ENCODE data around the gene LAMA2.

Gene LAMA2

DNA sequence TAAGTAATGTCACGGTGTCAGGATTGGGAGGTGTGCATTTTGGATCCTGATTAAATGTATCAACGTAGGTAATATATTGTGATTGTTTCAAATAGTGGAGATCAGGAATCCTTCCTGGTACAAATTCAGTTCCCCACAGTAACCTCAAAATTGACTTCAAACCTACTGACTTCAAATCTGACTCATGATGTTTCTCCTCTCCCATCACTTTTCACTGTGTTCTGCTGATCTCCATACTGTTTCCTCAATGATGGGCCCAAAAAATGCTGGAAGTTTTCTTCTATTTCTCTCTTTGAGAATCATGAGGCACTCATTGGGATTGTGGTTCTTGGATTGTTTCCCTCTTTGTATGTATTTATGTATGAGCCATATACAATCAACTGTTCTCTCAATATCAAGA is 35.9 kb downstream of the LAMA2 start:
- DNase-seq = no peak

DNA sequence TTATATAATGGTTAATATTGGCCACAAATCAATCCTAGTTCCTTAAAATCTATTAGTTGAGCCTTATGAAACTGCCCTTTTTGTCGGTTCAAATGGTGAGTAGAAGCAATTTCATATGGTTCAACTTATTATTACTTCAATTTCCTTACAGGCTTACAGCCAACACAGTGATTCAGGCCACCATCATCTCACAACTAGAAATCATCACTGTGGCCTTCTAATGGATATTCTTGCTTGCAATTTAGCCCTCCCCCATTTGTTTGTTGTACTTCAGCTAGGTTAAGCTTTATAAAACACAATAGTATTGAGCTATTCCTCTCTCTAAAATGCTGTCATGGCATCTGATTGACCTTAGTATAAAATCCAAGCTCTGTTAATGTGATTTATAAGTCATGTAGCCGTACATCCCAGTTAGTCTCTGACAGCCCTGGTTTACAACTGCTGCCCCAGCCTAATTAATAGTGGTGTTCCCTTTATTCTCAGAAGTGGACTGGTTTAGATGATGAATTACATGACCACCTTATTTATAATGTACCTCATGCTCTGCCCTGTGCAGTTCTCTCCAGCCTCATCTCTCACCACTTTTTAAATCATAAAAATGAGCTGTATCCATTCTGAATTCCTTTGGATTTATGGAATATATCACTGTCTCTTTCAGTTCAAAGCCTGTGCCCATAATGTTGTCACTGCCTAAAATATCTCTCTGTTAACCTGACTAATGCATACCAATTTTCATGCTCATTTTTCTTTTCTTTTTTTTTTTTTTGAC is 36.7 kb downstream of the LAMA2 start:
- DNase-seq = no peak

DNA sequence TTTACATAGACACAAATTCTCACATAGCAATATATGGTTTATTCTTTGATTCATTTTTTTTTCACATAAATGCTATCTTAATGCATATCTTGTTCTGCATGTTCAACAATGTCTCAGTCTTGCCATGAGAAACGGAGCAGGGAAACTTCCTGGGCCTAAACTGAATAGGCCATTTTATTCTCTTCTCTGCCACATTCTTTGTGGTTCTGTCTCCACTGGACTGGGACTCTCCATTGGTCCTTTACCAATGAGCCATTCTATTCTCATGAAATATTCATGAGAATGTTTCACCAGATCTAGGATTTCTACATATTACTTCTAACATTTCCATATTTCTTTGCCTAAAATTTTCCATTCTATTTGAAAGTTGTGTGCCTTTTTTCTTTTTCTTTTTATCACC is 42.8 kb downstream of the LAMA2 start:
- no peak for DNase-seq

DNA sequence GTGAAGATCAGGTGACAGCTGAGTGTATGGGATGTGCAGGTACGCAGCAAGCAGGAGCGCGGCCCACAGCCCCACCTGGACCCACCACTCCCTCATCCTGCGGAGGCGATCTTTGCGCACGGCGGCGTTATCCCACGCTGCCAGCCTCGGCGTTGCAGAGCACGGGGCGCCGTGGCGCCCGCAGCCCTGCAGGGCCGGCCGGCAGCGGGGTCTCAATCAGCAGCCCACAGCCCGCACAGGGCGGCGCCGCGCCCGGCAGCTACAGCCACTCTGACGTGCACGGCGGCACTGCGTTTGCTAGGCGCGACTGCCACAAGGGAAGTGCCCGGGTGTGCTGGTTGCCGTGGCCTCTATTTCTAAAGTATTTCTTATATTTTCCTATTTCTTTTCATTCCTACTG is 46.9 kb downstream of the LAMA2 start:
- DNase-seq = no peak

DNA sequence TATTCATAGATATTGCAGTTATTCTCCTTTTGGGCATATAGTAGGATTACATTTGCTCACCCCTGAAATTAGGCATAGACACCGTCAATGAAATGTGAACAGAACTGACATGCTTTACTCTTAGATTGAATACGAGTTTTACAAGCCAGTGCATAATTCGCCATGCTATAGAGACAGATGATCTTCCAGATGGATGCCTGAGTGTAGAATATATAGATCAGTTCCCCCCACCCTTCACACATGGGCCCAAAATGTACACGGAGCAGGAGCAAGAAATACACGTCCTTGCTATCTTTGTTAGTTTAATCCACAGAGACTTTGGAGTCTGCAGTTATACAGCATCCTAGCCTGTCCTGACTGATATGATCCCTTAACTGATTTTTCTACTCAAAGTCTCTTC is 47.4 kb downstream of the LAMA2 start:
- no peak for DNase-seq

DNA sequence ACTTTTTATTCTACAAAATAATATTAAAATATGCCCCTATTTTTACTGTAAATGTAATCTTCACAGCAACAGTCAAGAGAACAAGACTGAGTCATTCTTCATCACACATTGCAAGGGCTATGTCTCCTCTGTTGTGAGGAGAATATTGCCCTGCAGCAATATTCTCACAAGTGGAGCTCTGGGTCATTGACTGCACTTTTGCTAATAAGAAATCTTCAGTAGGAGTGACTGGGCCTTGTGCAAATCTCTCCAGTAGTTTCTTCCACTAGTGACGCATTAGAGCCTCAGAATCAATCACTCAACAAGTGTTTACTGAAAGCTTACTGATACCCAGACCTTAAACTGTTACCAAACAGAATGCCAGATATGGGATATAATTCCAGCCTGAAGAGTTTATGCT is 49.1 kb downstream of the LAMA2 start:
- DNase-seq = no peak

DNA sequence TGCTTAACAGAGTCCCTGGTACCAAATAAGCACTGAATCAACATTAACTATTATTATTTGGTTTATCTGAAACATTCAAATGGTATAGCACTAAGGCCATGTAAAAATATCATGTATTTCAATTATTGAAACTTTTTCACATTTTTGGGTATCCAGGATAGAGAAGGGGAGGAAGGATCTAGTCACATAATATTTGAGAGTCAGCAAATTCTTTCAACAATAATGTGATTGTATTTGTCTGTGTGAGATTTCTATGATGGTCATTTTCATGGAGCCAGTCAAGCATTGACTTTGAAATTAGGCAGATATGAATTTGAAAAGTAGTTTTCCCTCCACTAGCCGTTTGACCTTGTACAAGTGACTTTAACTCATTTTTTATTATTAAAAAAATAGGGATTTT is 67.9 kb downstream of the LAMA2 start:
- no peak for DNase-seq

DNA sequence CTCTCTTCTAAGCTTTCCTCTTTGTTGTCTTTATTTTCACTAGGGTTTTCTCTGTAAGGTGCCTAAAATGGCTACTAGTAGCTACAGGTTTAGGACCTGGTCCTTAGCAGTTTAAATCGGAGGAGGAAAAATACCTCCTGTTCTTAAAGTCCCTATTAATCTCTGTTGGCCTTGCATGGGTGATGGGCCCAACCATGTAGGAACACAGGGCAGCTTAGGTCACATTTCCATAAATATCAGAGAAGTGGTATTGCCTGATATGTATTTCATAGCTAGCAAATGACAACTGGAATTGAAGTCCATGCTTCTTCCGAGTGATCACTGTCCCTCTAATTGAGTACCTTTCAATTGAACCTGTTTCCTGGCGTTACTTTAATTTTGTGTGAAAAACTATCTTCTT is 70.0 kb downstream of the LAMA2 start:
- no peak for DNase-seq

DNA sequence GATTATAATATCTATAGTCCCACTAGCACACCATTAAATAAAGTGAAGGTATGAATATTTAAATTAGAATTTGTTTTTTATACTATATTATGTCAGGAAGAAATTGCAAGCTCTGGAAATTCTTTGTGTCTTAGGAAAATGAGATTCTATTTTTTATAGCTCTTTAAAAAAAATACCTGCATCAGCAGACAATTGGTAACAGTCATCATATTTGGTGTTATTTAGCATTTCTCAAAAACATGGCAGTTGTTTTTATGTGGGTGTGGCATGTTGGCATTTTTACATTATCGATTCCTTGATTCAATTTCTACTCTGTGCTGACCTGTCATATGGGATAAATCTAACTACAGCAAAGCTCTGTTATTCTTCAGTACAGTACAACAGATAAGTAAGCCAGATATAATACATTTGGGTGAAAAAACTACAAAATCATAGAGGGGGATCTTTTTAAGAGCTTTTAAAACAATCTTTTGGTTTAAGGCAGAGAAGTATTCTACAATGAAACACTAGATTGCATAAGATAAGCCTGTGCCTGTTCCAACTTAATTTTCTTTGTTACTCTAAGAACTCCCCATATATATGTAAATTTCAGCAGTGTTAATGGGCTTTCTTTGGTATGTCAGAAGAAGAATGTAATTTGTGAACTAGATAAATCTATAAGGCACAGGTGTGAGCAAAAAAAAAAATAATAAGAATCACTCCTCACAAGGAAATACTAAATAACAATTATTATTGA is 71.5 kb downstream of the LAMA2 start:
- no peak for DNase-seq

DNA sequence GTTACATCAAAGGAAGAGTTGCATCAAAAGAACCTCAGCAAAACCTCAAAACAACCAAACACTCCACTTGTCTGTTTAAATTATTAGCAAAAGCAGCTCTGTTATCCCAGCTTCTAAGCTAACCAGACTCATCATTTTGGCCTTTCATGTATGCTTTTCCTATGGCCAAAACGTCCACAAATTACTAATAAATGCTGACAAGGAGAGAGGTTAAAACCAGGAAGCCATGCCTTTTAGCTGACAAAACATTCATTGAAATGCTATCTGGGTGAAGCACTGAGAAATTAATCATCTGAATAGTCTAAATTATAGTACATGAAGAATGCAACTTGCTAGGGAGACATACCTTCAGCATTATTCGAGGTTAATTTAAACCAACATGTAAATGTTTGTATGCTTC is 80.6 kb downstream of the LAMA2 start:
- DNase-seq = no peak

DNA sequence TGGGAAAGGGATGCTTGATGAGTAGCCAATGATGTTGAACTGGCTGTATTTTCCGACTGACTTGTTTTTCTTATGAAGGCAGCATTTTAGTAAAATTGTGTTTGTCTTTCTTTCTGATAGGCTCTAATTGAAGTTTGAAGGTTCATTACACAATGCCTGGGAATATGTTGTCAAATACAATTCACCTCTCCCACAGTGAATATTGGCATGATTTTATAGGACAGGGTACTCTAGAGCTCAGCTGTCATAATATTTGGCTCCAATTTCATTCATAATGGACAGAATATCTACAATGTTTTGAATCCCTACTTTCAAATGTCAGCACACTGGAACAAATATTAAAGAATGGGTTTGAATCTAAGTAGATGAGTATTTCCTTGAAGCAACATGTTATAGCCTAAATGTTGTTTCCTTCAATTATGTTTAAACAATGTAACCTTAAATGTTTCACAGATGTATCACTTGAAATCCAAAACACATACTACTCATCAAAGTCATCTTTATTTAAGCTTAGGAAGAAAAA is 81.4 kb downstream of the LAMA2 start:
- no peak for DNase-seq

DNA sequence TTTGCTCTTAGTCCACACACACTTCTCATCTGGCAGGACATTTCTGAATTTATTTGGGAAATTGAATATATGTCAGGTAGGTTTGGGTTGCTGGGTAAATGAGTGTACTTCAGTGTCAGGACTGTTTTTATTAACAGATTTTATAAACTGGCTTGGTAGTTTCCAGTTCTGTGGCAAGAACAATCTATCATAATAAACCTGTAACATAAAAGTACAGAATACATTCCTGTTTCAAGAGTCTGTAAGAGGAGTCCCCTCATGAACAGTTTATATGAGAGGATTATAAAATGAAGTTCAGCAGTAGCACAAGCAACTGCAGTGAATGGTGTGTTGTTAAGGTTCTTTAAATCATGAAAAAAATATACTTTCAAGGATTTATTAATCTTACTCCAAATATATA is 81.8 kb downstream of the LAMA2 start:
- no peak for DNase-seq

DNA sequence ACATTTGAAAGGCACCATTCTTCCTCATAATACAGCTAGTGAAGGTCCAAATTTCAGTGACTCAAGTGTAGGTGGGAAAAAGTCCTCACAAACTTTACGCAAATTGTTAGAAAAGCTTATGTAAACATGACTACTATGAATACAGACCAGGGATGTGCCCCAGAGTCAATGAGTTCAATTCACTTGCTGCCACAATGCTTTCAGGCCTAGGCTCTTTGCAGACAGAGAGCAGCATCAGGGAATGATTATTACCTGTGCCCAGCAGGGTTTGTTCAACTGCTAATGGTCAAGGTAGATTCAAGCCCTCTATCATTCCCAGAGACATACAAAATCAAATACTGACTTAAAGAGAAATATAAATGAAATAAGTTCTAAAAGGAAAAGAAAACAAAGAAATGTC is 84.0 kb downstream of the LAMA2 start:
- no peak for DNase-seq

DNA sequence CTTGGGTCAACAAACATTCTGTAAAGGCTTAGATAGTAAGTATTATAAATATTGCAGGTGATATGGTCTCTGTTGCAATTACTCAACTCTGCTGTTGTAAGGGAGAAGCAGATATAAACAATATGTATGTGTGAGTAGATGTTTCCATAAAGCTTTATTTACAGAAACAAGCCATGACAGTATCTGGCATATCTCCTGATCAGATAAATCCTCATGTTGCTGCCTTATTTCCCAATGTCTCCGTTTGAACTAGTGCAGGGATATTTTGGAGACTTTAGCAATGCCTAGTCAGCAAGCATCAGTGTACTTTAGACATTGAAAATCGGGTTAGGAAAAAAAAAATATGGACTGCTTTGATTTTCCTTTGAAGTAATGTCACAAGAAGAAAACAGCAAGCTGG is 96.1 kb downstream of the LAMA2 start:
- DNase-seq = no peak

DNA sequence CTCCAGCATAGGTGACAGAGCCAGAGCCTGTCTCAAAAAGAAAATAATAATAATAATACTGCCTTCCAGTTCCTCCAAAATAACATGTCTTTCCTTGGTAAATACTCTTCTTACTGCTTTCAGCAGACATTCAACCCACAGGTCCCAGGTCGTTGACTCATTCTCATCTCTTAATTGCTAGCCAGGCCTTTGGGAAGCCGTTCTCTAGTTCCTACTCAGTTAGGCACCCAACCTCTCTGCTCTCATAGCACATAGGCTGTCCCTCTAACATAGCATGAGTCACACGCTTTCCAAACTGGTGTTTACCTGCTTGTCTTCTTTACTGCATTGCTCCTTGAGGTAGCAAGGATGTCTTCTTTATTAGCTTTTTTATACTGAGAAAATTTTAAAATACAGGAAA is 98.8 kb downstream of the LAMA2 start:
- no peak for DNase-seq

DNA sequence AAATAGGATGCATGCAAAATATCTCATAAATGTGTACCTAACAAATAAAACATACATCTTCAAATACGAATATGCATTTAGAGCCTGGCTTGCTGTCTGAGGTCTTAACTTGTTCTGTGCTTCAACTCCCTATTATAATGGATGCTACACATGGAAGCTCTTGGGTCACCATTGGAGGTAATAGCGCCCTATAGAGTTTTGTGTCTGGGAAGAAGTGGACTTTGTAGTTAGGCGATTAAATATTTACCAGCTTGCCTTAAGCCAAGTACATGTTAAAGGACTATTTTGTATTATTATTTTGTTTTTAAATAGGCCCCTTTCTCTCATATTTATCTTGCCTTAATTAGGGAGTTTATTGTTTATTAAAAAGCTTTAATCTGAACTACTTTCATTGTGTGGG is 107.4 kb downstream of the LAMA2 start:
- DNase-seq = no peak

DNA sequence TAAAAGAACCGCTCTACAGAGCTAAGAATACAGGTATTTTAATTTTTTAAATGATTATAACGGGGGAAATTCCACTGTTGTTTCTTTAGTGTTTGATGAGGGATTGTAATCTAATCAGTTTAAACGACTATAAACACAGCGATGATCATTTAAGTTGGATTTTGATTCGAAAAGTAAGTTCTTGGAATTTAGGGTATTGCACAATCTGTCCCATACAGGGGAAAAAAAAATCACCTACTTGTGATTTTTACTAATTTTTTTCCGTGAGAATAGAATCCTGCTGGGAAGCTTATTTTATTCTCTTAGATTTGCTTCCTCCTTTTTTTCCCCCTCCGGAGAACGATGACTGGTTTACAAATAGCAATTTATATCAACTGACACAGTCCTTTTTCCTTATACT is 108.0 kb downstream of the LAMA2 start:
- DNase-seq = no peak

DNA sequence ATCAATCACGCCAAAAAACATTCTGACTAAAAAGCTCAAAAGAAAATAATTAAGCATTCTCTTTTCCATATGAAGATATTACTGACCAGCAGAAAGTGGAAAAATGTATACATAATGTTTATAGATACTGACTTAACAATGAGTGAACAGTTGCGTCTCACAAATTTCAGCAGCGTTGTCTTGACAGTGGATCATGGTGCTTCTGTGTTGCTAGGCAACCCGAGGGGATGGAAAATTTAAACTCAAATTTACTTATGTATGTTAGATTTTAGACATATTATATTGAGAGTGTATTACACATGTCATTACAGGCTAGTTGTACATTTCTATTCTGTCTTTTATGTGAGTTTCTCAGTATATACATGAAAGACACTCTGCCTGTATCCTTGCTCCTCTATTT is 110.2 kb downstream of the LAMA2 start:
- DNase-seq = no peak

DNA sequence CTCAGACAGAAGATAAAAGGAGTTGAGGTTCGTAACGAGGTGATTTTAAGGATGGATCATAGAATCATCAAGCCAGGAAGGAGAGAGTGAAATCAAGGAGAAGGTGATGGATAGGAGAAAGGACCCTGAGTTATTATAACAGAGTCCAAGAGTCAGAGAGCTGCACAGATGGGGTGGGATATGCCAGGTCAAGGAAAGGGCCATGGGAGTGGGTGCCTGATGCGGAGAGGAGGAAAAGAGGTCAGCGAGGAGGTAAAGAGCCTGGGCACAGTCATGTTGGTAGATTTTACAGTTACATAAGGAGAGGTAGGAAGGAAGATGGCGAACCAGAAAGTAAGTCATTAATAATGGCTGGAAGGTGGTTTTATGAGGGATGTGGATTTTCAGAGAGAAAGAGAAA is 114.9 kb downstream of the LAMA2 start:
- DNase-seq = no peak

DNA sequence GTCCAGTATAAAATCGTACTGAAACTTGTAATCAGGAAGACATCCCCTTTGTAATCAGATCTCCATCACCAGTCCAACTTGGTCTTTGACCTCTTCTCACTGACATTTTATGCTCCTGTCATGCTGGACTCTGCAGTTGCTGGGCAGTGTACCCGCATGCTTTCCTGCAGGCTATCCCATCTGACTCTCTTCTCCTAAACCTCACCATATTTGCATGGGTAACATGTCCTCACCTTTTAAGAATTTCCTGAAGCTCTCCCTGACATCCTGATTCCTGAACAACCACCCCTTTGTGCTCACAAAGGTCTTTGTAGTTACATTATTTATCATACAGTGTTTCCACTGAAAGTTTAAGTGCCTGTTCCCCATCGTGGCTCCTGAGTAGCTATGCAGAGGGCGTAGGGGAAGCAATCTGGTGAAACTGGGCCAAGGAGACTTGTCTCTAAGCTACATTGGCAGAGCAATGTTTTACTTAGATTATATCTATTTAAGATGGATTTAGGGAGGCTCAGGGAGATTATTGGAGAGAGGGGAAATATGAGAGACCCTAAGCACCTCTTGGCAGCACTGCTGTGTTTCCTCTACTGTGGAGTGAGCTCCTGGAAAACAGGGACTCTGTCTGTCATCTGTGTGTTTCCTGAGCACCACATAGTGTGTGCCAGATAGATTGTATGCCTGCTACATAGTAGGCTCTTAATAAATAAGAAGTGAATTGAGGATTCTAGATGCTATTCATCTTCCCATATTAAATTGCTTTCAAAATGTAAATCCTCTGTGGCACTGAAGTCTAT is 124.0 kb downstream of the LAMA2 start:
- no peak for DNase-seq

DNA sequence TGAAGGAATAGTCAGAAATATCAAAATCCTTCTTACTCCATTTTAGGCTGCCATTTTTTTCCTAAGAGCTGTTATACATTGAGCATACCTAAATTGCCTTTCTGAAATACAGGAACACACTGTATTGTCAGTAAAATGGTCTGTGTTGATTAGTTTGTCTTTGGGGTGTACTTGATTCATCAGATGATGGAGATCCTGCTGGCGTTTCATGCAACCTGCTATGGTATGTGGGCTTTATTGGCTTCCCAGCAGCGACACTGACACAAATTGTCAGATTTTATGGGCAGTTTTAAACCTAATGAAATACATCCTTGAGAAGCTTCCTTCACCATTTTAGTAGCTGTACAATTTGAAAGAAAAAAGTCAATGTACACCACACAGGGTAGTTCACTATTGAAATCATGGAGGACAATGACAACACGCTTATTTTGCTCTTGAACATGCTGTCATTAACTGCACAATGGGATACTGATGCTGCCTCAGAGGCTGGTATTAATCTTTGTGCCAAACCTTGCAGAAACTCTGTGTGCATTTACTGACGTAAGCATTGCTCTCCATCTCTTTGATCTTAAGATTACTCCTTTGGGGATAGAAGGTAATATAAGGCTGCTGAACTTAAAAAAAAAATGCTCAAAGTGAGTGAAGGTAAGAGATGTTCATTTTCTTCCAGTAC is 124.9 kb downstream of the LAMA2 start:
- no peak for DNase-seq

DNA sequence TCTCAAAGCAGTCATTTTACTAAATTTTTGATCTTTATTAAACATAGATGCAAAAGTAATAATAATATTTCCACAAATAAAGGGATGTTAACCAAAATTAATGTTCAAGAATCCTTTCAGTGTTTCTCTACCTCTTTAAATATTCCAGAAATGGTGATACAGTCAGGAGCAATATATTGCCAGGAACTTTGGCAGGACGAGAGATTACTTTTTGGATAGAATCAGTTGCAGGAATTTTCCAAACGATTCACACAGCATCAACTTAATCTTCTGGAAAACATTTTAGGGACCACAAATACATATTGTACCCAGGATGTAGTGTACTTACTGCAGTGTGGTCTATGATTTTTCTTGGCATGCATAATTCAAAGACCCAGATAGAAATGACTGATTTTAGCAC is 125.7 kb downstream of the LAMA2 start:
- DNase-seq = no peak

DNA sequence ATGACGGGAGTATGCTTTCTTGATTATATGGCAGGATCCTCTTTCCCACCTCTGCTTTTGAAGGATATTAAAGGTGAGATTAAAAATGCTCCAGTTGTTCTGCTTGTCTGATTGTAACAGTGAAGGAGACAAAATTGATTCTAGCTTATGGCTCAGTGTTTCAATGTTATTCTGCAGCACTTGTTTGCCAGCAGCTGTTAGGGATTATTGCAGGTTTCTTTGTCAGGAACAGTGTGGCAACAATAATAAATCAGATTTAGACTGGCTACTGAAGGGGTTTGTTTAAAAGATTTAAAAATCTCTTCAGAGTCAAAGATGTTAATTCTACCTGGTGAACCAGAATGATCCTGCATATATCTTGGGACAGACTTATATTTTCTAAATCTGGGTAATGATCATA is 126.9 kb downstream of the LAMA2 start:
- DNase-seq = no peak

All from NCI-H1048 (cell line).